ENCODE results near the gene GALNT2.

The GALNT2 gene

GRCh38 chr1:230047114-230047865 lies 19.7 kb upstream of the GALNT2 start:
- Histone ChIP-seq H3K79me2 (ENCODE audit: insufficient read depth, low read length) (no peaks in the 10 kb centered on the region), H3K36me3 (ENCODE audit: insufficient read depth, low read length) (no peaks in the 10 kb centered on the region), H3K4me3 (ENCODE audit: low read length, poor library complexity, severe bottlenecking) (no peak overlapping the region), H3K4me1 (ENCODE audit: insufficient read depth, low read length, poor library complexity, severe bottlenecking) (no peaks in the 10 kb centered on the region), H3F3A (ENCODE audit: low read depth) (no peaks in the 10 kb centered on the region), H3K9me3 (ENCODE audit: insufficient read depth, low read depth, low read length) (no peaks in the 10 kb centered on the region), H2AFZ (ENCODE audit: low read length) (no peak overlapping the region), H3K4me2 (ENCODE audit: low read depth, low read length, poor library complexity, severe bottlenecking) (no peak overlapping the region), H3K9me2 (replicated peaks; ENCODE audit: low read depth, low read length) (no peaks in the 10 kb centered on the region), H4K20me1 (ENCODE audit: insufficient read depth, low read length, poor library complexity, severe bottlenecking) (no peaks in the 10 kb centered on the region), H3K27me3 (ENCODE audit: insufficient read depth, low read length, poor library complexity, severe bottlenecking) (no peaks in the 10 kb centered on the region), H3K9ac (ENCODE audit: low read depth, low read length, poor library complexity, severe bottlenecking) (no peak overlapping the region)
- no peak for TF ChIP-seq EZH2phosphoT487 (IDR thresholded peaks at IDR 0.05; ENCODE audit: borderline replicate concordance)
- TF ChIP-seq CTCF (conservative IDR thresholded peaks at IDR 0.05; ENCODE audit: low read length): no peak

GRCh38 chr1:230048322-230048721 lies 18.7 kb upstream of the GALNT2 start:
- Histone ChIP-seq H3K9me2 (replicated peaks; ENCODE audit: low read depth, low read length) (no peaks in the 10 kb centered on the region), H3F3A (ENCODE audit: low read depth) (no peaks in the 10 kb centered on the region)
- no peak for TF ChIP-seq EZH2phosphoT487 (IDR thresholded peaks at IDR 0.05; ENCODE audit: borderline replicate concordance)
- TF ChIP-seq CTCF (conservative IDR thresholded peaks at IDR 0.05; ENCODE audit: low read length): no peak

GRCh38 chr1:230048922-230049321 lies 18.1 kb upstream of the GALNT2 start:
- no peak overlapping the region for H3K4me2 ChIP-seq (ENCODE audit: low read depth, low read length, poor library complexity, severe bottlenecking)
- no peaks in the 10 kb centered on the region for H3K27me3 ChIP-seq (ENCODE audit: insufficient read depth, low read length, poor library complexity, severe bottlenecking)
- no peaks in the 10 kb centered on the region for H4K20me1 ChIP-seq (ENCODE audit: insufficient read depth, low read length, poor library complexity, severe bottlenecking)
- no peak overlapping the region for H3K4me3 ChIP-seq (ENCODE audit: low read length, poor library complexity, severe bottlenecking)
- no peaks in the 10 kb centered on the region for H3K36me3 ChIP-seq (ENCODE audit: insufficient read depth, low read length)
- H3K4me1 ChIP-seq (ENCODE audit: insufficient read depth, low read length, poor library complexity, severe bottlenecking): no peaks in the 10 kb centered on the region
- TF ChIP-seq CTCF (conservative IDR thresholded peaks at IDR 0.05; ENCODE audit: low read length) (no peak), EZH2phosphoT487 (IDR thresholded peaks at IDR 0.05; ENCODE audit: borderline replicate concordance) (no peak)
- no peaks in the 10 kb centered on the region for H3F3A ChIP-seq (ENCODE audit: low read depth)
- no peak overlapping the region for H2AFZ ChIP-seq (ENCODE audit: low read length)
- no peak overlapping the region for H3K9ac ChIP-seq (ENCODE audit: low read depth, low read length, poor library complexity, severe bottlenecking)
- no peaks in the 10 kb centered on the region for H3K9me3 ChIP-seq (ENCODE audit: insufficient read depth, low read depth, low read length)
- H3K9me2 ChIP-seq (replicated peaks; ENCODE audit: low read depth, low read length): no peaks in the 10 kb centered on the region
- no peaks in the 10 kb centered on the region for H3K79me2 ChIP-seq (ENCODE audit: insufficient read depth, low read length)

More at GRCh38 chr1:230048322-230048721, 18.7 kb upstream of the GALNT2 start:
- H2AFZ ChIP-seq (ENCODE audit: low read length): no peak overlapping the region
- H4K20me1 ChIP-seq (ENCODE audit: insufficient read depth, low read length, poor library complexity, severe bottlenecking): no peaks in the 10 kb centered on the region
- H3K4me1 ChIP-seq (ENCODE audit: insufficient read depth, low read length, poor library complexity, severe bottlenecking): no peaks in the 10 kb centered on the region
- H3K9me3 ChIP-seq (ENCODE audit: insufficient read depth, low read depth, low read length): no peaks in the 10 kb centered on the region
- no peak overlapping the region for H3K9ac ChIP-seq (ENCODE audit: low read depth, low read length, poor library complexity, severe bottlenecking)
- H3K27me3 ChIP-seq (ENCODE audit: insufficient read depth, low read length, poor library complexity, severe bottlenecking): no peaks in the 10 kb centered on the region
- H3K79me2 ChIP-seq (ENCODE audit: insufficient read depth, low read length): no peaks in the 10 kb centered on the region
- no peak overlapping the region for H3K4me2 ChIP-seq (ENCODE audit: low read depth, low read length, poor library complexity, severe bottlenecking)
- H3K4me3 ChIP-seq (ENCODE audit: low read length, poor library complexity, severe bottlenecking): no peak overlapping the region
- H3K36me3 ChIP-seq (ENCODE audit: insufficient read depth, low read length): no peaks in the 10 kb centered on the region
